Sigmoid colon (tissue), 4 donors: Measurements from ENCODE around the gene ADAMTSL1.

Experiments used
- EP300 ChIP-seq, 4 donors: sonication (generic); formaldehyde crosslinking; IDR thresholded peaks; one replicate each; pipeline ENCODE4 v1.6.1; 2017; ENCODE audit warnings: antibody characterized with exemption in 4 of 4
- POLR2A ChIP-seq, 2 donors: fragments of 450-650 bp; IDR thresholded peaks; one replicate each; pipeline ENCODE4 v1.6.1; 2016; ENCODE audit warnings: antibody characterized with exemption in 2 of 2, mild to moderate bottlenecking in 2 of 2, moderate library complexity in 2 of 2
- POLR2AphosphoS5 ChIP-seq, 4 donors: sonication (generic); formaldehyde crosslinking; IDR thresholded peaks; one replicate each; pipeline ENCODE4 v1.6.1; 2017; ENCODE audit warnings: antibody characterized with exemption in 4 of 4
- TF ChIP-seq, protein P1 (sequence below), 4 experiments: fragments of 450-650 bp in 3 of 4; fragments of 200-600 bp in 1 of 4; IDR thresholded peaks; one replicate each; pipeline ENCODE4 v1.5.1; 2016 to 2019; ENCODE audit warnings: antibody characterized with exemption in 4 of 4, mild to moderate bottlenecking in 3 of 4, moderate library complexity in 2 of 4

DNA sequence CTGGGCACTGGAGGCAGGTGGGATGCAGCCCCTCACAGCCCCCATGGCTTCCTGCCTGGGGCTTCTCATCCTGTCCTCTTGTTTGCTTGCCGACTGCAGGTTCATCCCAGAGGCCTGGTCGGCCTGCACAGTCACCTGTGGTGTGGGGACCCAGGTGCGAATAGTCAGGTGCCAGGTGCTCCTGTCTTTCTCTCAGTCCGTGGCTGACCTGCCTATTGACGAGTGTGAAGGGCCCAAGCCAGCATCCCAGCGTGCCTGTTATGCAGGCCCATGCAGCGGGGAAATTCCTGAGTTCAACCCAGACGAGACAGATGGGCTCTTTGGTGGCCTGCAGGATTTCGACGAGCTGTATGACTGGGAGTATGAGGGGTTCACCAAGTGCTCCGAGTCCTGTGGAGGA, 232.7 kb downstream of the ADAMTSL1 start:
- TF ChIP-seq, protein P1, sequence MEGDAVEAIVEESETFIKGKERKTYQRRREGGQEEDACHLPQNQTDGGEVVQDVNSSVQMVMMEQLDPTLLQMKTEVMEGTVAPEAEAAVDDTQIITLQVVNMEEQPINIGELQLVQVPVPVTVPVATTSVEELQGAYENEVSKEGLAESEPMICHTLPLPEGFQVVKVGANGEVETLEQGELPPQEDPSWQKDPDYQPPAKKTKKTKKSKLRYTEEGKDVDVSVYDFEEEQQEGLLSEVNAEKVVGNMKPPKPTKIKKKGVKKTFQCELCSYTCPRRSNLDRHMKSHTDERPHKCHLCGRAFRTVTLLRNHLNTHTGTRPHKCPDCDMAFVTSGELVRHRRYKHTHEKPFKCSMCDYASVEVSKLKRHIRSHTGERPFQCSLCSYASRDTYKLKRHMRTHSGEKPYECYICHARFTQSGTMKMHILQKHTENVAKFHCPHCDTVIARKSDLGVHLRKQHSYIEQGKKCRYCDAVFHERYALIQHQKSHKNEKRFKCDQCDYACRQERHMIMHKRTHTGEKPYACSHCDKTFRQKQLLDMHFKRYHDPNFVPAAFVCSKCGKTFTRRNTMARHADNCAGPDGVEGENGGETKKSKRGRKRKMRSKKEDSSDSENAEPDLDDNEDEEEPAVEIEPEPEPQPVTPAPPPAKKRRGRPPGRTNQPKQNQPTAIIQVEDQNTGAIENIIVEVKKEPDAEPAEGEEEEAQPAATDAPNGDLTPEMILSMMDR (IDR thresholded peaks at IDR 0.05) = no peak
- TF ChIP-seq POLR2A (IDR thresholded peaks at IDR 0.05) = no peak
- TF ChIP-seq EP300 (IDR thresholded peaks at IDR 0.05) = no peak
- no peak for TF ChIP-seq POLR2AphosphoS5 (IDR thresholded peaks at IDR 0.05)
